GM19099 (cell line): ENCODE results near the gene TMCC1.

Experiments used
- POLR2A ChIP-seq: IDR thresholded peaks from 3 replicates; pipeline ENCODE4 v1.6.1; 2011; ENCODE audit warnings: low read depth; ENCODE audit not compliant: insufficient read length; ENCODE audit errors: extremely low read depth

TMCC1 gene

GRCh38 chr3:129695230-129695629 lies 198.3 kb downstream of the TMCC1 start:
- no peak for TF ChIP-seq POLR2A

GRCh38 chr3:129694228-129694627 lies 199.3 kb downstream of the TMCC1 start:
- TF ChIP-seq POLR2A = no peak

DNA sequence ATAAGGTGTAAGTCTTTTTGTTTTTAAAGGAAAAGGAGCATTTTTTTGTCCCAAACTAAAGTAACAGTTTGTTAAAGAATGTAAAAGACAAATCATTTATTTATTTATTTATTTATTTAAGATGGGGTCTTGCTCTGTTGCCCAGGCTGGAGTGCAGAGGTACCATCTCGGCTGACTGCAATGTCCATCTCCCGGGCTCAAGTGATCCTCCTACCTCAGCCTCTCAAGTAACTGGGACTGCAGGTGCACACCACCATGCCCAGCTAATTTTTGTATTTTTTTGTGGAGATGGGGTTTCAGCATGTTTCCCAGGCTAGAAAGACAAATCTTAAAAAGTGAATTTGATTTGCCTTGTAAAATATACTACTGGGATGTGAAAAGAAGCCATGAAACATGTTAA lies 200.8 kb downstream of the TMCC1 start:
- TF ChIP-seq POLR2A = no peak

- TF ChIP-seq POLR2A = no peak
Observed at GRCh38 chr3:129690963-129691362, 202.5 kb downstream of the TMCC1 start.

DNA sequence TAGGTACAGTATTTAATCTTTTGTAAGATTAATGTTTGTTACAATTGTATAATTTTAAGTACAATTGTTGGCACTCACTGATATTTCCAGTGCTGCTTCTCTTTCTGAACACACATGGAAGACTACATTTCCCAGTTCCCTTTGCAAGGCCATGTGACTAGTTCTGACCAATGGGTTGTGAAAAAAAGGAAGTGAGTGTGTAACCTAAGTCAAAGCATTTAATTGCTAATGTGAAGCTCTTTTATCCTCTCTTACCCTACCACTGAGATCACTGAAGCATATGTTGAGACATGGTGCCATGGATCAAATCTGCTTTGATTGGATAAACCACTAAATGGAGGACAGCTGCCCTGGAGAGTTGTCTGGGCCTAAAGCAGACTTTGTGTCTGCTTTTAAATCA lies 203.1 kb downstream of the TMCC1 start:
- TF ChIP-seq POLR2A = no peak

- no peak for TF ChIP-seq POLR2A
Observed at GRCh38 chr3:129689036-129689435, 204.5 kb downstream of the TMCC1 start.

DNA sequence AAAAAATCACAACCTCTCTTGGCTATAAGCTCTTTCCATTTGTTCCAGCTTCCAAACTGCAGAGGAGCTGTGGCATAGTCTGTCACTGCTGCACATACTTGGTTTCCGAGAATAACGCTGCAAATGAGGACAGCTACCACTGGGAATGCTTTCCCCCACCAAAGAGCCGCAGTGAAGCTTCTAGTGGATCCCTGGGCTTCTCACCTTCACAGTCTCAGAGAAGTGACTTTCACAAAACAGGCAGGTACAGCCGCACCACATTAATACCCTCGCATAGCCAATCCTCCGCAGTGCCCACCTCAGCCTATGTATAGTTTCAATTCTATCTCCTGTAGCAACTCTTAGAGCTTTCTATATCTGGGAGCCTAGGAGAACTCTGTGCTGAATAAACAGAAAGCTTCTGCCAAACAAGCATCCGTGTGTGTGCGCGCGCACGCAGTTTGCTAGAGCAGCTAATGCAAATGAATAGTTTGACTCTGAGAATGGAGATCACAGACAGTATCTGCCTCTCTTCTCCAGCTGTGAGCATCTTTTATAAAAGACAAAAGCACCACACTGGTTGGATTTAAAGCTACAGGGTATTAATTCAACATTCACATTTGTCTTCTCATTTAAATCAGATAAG lies 205.1 kb downstream of the TMCC1 start:
- no peak for TF ChIP-seq POLR2A

GRCh38 chr3:129687586-129688125 lies 205.9 kb downstream of the TMCC1 start:
- TF ChIP-seq POLR2A = no peak

DNA sequence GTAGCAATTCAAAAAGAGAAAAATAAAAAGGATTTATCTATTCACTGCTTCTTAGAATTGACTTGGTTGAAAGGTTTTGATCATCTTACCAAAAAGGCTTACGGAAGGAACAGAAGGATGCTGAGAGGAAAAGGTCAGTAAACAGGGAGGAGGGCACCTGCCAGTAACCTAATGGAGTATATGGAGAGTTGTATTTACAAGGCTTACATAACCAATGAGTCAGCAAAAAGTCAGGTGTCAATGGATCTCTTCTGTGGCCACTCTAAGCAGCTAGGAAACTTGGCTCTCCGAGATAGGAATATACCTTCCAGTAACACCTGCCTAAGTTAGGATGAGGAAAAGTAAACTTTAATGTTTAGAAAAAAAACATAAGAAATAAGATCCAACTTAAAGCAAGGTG lies 206.6 kb downstream of the TMCC1 start:
- no peak for TF ChIP-seq POLR2A

- TF ChIP-seq POLR2A = no peak
Observed at GRCh38 chr3:129684270-129684669, 209.2 kb downstream of the TMCC1 start.

DNA sequence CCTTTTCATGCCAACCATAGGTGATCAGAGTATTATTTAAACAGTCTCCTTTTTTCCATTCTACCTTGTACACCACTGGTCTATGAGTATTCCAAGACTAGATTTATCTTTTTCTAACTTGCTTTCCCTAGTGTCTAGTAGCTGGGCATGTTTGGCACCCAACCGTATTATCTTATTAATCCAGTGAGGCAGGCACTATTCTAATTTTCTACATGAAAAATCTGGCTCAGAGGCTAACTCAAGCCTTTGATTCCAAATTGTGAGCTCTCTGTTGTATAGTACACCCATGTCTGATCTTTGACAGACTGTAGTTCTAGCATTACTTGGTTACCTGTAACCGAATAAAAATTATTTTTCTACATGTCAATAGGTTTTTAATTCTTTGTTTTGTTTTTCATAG lies 210.3 kb downstream of the TMCC1 start:
- no peak for TF ChIP-seq POLR2A

- TF ChIP-seq POLR2A = no peak
Observed at GRCh38 chr3:129676985-129677384, 216.5 kb downstream of the TMCC1 start.

DNA sequence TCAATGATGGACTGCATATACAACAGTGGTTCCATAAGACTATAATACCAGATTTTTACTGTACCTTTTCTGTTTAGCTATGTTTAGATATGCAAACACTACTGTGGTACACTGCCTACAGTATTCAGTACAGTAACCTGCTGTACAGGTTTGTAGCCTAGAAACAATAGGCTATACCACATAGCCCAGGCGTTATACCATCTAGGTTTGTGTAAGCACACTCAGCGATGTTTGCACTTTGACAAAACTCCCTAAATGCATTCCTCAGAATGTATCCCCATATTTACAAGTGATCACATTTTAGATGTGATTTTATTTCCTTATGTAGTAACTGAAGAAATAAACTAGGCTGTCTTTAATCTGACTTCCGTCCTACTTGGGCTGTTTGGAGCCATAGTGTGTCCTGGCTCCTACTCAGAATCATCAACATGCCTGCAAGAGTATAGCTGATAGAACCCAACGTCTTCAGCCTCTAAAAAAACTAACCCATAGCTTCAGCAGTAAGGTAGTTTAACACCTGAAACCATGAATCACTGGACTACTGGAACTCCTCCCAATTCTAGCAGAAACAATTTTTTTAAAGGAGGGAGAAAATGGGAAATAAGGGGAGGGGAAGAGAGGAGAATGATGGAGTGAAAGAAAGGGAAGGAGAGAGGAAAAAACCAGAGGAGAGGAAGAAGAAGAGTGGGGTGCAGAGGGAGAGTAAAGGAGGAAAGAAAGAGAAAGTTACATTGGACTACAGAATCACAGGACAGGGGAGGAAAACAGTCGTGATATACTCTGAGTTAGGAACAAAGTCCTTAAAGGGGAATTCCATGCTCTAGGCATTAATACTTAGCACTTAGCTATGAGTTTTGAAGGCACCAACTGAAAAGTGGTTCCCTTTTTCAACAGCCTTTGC lies 219.4 kb downstream of the TMCC1 start:
- no peak for TF ChIP-seq POLR2A

DNA sequence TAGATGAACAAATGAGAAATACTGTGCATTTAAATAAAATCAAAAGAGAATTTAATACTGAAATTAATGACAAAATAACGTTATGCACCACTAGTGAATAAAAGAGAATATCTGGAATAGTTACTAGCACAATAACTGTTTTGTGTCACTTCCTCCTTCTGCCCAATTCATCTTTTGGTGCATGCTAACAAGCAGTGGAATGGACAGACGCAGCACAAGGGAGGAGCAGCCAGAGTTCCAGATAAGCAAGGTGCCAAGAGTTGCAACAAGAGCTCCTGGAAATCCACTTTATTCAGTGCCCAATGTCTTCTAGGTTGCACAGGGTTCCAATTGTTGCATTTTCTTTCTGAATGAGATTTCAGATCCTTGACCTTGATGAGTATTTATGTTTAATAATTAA lies 220.5 kb downstream of the TMCC1 start:
- no peak for TF ChIP-seq POLR2A

GRCh38 chr3:129672412-129672811 lies 221.1 kb downstream of the TMCC1 start:
- TF ChIP-seq POLR2A = no peak
